NT2/D1 (cell line): ENCODE data around the gene PHYHD1.

Experiments used
- SUZ12 ChIP-seq: IDR thresholded peaks from 2 replicates; pipeline ENCODE4 v1.6.1; 2011; ENCODE audit not compliant: insufficient read length, insufficient read depth; ENCODE audit errors: extremely low read depth
- YY1 ChIP-seq: IDR thresholded peaks from 2 replicates; pipeline ENCODE4 v1.6.1; 2011; ENCODE audit not compliant: insufficient read length, insufficient read depth
- ZNF274 ChIP-seq: IDR thresholded peaks from 2 replicates; pipeline ENCODE4 v1.6.1; 2011; ENCODE audit warnings: mild to moderate bottlenecking, low read depth, low read length

DNA sequence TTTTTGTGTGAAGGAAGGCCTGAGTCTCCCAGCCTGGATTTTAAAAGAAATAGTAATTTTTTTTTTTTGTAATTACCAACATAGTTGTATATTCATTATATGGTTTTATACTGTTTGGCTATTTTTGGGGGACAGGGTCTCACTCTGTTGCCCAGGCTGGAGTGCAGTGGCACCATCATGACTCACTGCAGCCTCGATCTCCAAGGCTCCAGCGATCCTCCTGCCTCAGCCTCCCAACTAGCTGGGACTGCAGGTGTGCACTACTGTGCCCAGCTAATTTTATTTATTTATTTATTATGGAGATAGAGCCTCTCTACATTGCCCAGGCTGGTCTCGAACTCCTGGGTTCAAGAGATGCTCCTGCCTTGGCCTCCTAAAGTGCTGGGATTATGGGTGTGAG lies 33.7 kb upstream of the PHYHD1 start:
- TF ChIP-seq YY1 (no peak), SUZ12 (no peak), ZNF274 (no peak)
